ENCODE data around the gene KDM2B.
"Not testable (repeated sequence)": the region's sequence is repeated elsewhere in the genome, so short reads cannot be mapped to it uniquely, and the experiment has no call there.

KDM2B gene

DNA sequence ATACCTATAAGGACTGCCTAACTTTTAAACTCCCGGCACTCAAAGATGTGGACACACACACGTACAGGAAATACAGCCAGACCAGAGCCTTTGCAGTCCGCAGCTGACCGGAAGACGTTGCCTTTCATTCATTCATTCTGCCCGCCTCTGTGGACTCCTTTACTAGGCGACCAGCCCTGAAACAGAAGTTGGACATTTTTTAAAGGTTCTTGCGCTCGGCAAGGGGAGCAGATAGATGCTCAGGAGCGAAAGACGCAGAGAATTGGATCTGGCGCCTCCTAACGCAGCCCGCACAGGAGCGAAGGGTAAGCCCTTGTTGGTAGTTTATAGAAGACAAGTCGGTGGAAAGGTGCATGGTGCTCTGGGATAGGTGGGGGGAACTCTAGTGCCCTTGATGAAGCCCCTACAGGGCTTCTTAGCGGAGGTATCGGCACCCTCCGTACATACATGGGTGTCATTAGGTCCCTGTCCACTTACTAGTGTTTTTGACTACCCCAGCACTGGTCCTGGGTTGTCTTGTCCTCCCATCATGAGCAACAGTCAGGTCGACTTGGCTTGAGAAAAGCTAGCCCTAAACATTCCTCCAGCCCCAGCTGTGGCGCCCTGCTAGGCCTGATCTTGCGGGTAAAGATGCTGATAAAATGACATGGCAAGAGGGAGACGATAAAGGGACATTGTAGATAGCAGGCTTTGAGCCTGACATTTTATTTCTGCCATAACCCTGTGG, at the start of gene KDM2B:
TSS of gene KDM2B (minus strand) at position 65 of the 727 bp plus-strand sequence. CDS start 112 bp downstream, outside the sequence.
- peak; percentile 26 for DNase-seq (ENCODE audit: low spot score)

DNA sequence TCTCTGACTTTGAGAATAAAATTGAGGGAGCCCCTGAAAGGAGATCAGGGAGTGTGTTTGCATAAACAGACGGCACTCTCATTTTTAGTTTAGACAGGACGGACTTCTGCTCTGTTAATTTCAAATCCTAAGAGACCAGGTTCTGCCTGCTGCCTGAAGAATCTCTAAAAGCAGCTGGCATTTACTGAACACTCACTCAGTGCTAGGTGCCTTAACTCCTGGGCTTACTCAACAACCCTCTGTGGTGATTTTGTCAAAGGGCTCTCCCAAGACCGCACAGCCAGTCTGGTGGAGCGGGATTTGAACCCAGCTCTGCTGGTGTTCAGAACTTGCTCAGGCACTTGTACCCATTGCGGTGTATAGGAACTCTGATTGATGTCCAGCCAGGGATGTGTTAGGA, 47.7 kb upstream of the KDM2B start:
- DNase-seq (ENCODE audit: low spot score): no peak

DNA sequence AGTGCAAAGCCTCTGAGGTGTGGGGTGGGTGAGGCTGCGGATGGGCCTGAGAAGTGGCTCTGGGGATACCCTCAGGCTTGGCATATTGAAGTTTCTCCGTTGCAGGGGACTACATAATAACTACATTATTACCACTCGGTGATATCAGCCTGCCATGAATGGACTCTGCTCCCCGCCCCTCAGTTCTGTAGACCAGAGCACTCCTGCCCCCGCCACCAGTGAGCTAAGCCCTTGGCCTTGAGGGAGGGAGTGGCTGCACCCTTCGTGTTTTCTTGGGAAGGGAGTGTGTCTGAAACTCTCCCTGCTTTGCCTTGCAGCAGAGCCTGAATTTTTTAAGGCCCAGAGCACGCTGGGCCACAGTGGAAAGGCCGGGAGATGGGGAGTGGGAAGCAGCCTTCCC, 47.2 kb upstream of the KDM2B start:
- no peak for DNase-seq (ENCODE audit: low spot score)

DNA sequence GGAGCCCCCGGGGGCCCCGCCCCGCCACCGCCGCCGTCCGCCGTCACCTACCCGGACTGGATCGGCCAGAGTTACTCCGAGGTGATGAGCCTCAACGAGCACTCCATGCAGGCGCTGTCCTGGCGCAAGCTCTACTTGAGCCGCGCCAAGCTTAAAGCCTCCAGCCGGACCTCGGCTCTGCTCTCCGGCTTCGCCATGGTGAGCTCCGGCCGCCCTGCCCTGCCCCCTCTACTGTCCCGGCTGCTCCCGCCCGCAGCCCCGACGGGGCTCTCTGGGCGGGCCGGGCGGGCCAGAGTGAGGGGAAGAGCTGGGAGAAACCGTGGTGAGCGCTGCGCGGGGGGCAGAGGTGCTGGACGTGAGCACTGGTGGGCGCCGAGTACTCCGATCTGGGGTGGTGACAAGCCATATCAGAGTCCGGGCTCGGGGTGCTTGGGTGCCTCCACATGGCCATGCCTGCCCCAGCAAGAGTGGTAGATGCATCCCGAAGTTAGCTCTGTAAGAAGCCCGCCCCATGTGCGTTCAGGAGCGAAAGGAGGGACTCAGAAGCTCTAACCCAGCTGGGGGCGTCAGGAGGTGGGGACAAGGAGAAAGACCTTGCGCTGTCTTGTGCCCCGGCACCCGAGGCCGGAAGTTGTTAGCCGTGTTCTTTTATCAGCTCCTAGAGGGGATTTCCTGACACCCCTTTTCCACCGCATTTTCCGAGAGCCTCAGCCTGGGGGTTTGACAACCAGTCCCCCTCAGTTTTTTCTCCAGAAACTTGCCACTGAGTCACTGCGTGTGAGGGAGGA, 46.2 kb upstream of the KDM2B start:
- DNase-seq (ENCODE audit: low spot score): peak; percentile 71

DNA sequence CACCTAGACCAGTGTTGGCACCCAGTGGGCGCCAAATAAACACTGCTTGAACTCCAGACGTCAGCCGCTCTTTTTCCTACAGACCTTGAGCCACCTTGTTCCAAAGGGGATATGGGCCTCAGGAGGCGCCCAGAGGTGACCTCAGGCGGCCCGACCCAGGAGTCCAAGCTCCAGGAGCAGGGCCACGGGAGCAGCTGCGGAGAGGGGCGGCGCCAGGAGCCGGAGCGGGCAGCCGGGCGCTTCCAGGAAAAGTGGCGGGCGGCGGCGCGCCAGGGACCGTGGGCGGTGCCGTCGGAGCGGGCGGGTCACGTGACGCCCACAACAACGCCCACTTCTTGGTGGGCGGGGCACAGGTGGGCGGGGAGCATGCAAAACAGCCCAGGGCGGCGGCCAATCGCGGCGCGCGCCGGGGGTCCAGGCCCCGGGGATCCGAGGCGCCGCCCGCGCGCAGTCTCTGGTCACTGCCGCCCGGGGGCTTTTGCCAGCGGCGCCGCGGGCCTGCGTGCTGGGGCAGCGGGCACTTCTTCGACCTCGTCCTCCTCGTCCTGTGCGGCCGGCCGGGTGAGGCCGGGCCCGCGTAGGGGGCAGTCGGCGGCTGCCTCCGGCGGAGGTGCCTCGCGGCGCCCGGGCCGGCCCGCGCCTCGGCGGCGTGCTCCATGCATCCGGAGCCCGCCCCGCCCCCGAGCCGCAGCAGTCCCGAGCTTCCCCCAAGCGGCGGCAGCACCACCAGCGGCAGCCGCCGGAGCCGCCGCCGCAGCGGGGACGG, 45.4 kb upstream of the KDM2B start, which contains the start of gene ORAI1:
TSS of gene ORAI1 (plus strand) at position 444 of the 766 bp plus-strand sequence.
- DNase-seq (ENCODE audit: low spot score): peak; percentile 93

DNA sequence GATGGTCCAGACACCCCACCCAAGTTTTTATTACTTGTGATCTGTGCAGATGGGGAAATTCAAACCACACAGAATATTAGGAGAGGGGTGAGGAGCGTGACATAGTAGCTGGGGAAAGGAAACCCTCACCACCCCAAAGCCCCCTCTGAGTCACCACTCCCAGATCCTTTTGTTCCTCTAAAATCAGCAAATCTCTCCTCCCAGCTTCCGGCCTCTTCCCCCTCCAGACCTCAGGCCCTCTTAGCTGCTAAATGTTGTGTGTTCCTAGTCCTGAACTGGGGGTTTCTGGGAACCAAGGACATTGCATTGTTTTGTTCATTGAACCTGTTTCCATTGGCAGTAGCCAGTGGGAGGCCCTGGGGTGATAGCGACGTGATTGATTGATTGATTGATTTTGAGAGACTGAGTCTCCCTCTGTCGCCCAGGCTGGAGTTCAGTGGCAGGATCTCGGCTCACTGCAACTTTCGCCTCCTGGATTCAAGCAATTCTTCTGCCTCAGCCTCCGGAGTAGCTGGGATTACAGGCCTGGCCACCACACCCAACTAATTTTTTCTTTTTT, 39.6 kb upstream of the KDM2B start:
- no peak for DNase-seq (ENCODE audit: low spot score)

DNA sequence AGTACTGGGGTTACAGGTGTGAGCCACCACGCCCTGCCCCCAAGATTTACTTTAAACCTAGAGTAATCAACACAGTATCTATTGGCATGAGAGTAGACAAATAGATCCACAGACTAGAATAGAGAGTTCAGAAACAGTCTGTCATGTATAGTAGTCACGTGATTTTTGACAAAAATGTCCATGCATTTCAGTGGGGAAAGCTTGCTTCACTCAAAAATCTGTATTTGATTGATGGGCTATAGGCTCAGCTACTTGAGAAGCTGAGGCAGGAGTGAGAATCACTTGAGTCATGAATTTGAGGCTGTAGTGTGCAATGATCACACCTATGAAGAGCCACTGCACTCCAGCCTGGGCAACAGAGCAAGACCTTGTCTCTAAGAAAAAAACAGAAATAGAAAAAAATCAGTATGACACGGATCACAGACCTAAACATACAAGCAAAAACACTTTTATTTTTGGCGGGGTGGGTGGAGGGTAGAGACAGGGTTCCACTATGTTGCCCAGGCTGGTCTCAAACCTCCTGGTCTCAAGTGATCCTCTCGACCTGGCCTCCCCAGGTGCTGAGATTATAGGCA, 37.9 kb upstream of the KDM2B start:
- no peak for DNase-seq (ENCODE audit: low spot score)

DNA sequence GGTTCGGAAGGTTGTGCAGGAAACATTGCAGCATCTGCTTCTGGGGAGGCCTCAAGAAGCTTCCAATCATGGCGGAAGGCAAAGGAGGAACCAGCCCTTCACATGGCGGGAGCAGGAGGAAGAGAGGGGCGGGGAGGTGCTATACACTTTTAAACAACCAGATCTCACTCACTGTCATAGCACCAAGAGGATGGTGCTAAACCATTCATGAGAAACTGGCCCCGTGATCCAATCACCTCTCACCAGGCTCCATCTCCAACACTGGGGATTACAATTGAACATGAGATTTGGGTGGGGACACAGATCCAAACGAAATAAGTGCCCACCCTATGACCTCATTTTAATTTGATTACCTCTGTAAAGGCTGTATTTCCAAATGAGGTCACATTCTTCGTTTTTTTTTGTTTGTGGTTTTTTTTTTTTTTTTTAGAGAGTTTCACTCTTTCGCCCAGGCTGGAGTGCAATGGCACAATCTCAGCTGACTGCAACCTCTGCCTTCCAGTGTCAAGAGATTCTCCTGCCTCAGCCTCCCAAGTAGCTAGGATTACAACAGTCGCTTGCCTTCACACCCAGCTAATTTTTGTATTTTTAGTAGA, 34.1 kb upstream of the KDM2B start:
- DNase-seq (ENCODE audit: low spot score): no peak

DNA sequence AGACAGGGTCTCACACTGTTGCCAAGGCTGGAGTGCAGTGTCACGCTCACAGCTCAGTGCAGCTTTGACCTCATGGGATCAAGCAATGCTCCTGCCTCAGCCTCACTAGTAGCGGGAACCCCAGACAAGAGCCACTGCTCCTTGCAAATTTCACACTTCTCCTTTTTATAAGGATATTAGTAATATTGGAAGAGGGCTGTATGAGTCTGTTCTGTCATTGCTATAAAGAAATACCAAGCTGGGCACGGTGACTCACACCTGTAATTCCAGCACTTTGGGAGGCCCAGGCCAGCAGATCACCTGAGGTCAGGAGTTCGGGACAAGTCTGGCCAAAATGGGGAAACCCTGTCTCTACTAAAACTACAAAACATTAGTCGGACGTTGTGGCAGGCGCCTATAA, 32.6 kb upstream of the KDM2B start:
- DNase-seq (ENCODE audit: low spot score): no peak

DNA sequence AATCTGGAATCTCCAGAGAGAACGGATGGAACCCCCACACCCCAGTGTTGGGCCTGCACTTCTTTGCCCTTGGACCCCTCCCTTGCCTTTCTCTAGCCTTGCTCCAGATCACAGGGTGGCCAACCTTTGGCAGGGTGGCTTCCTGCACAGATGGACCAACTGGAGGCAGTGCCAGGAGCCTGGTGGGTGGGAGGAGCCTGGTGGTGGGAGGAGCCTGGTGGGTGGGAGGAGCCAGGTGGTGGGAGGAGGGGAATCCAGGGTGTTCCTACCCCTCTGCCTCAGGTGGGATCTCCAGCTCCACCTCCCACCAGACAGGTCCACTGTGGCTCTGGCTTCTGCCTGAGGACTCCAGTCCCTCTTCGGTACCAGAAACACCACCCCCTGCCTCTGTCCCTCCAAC, 30.5 kb upstream of the KDM2B start:
- DNase-seq (ENCODE audit: low spot score): no peak

DNA sequence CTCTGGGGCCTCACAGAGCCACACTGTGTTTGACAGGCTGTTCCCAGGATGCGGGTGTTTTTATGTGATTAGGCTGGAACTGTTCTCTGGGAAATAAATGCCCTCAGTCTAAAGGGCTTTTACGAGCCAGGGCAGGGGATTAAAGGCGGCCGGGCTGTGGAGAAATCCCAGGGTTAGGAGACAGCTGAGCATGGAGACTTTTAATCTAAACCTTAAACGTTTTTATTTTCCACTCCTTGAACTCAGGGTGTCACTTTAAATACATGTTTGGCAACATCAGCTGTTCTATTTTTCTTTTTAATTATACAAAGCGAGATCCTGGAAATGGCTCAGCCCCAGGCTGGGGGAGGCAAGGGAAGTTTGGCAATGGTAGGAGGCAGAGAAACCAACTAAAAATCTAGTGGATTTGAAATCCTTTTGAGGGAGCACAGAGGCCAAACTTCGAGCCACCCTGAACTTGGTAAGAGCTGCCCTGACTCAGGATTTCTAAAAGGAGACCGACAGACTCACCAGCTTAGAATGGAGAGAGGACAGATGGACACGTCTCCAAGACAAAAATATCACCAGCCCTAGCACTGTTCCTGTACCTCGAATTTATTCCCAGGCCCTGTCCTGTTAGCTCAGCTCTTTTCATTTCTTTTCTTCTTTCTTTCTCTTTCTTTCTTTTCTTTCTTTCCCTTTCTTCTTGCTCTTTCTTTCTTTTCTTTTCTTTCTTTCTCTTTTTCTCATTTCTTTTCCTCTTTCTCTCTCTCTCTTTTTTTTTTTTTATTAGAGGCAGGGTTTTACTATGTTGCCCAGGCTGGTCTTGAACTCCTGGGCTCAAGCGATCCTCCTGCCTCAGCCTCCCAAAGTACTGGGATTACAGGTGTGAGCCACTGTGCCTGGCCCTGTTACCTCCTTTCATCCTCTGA, 29.7 kb upstream of the KDM2B start:
- DNase-seq (ENCODE audit: low spot score): no peak

DNA sequence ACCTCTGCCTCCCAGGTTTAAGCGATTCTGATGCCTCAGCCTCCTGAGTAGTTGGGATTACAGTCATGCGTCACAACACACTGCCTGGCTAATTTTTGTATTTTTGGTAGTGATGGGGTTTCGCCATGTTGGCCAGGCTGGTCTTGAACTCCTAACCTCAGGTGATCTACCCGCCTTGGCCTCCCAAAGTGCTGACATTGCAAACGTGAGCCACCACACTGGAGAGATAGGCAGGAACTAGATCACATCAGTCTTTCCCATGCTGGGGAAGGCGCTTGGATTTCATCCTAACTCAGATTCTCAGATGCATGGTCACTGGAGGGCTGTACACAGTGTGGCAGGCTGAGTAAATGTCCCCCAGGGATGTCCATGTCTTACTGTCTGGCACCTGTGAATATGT, 27.5 kb upstream of the KDM2B start:
- DNase-seq (ENCODE audit: low spot score): no peak

DNA sequence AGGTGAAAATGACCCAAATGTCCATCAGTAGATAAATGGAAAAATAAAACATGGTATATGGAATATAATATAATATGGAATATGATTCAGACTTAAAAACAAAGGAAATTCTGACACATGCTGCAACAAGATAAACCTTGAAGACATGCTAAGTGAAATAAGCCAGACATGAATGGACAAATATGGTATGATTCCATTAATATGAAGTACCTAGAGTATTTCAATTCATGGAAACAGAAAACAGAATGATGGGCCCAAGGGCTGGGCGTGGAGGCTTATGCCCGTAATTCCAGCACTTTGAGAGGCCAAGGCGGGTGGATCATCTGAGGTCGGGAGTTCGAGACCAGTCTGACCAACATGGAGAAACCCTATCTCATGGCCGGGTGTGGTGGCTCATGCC, 22.8 kb upstream of the KDM2B start:
- DNase-seq (ENCODE audit: low spot score): no peak

DNA sequence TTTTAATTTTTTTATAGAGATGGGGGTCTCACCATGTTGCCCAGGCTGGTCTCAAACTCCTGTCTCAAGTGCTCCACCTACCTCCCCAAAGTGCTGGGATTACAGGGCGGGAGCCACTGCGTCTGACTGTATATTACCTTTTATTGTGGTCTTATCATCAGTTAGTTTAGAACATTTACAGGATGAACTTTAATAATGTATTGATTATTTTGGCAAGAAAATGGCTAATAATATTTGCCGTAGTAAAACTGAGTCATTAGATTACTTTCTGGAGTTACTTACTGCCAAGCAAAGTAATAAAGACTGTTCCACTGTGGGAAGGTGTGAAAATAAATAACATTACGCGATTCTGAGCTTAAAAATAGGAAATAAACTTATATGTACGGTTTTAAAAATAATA, 21.9 kb upstream of the KDM2B start:
- no peak for DNase-seq (ENCODE audit: low spot score)

DNA sequence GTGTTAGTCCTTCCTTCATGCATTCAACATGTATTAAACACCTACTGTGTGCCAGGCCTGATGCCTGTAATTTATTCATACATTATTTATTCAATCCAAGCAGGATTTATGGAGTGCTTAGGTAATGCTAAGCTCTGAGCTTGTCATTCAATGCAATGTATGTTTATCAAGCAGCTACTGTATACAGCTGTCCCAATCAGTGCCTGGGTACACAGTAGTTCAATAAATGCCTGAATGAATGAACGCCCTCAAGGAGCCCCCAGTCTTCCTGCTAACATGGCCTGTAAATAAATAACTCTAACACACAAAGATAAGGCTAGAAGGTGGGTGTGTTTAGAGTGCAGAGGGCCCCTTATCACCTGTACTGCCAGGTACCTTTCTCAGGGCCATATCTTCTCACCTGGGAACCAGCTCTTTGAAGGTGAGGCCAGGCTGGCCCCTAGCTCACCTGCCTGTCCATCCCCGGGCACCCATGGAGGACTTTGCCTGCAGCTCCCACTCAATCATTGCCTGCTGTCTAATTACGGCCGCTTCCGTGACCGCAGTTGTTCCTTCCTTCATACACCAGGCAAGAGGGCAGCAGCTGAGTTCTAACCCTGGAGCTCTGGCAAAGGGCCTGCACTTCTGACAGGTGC, 20.0 kb upstream of the KDM2B start:
- no peak for DNase-seq (ENCODE audit: low spot score)

DNA sequence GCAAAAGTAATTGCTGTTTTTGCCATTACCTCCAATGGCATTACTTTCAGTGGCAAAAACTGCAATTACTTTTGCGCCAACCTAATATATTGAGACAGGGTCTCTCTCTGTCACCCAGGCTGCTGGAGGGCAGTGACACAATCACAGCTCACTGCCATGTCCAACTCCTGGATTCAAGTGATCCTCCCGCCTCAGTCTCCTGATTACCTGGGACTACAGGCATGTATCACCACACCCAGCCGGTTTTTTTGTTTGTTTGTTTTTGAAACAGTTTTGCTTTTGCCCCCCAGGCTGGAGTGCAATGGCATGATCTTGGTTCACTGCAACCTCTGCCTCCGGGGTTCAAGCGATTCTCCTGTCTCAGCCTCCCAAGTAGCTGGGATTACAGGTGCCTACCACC, 15.7 kb upstream of the KDM2B start:
- DNase-seq (ENCODE audit: low spot score): no peak

DNA sequence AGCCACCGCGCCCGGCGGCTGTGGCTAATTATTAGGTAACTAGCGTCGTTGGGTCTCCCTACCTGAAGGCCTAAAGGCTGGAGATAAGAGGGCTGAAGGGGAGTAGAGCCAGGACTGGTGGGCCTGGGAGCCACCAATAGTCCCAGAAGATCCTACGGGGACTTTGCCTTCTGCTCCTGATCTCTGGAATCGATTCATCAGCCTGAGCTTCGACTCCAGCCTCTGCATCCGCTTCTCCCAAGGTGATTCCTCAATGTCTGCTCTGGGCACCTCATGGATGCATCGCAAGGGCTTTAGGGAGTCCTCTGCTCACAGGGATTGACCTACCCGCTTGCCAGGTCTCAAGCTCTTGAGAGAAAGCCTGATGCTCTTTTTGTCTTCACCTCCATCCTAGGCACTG, 14.7 kb upstream of the KDM2B start:
- DNase-seq (ENCODE audit: low spot score): no peak

DNA sequence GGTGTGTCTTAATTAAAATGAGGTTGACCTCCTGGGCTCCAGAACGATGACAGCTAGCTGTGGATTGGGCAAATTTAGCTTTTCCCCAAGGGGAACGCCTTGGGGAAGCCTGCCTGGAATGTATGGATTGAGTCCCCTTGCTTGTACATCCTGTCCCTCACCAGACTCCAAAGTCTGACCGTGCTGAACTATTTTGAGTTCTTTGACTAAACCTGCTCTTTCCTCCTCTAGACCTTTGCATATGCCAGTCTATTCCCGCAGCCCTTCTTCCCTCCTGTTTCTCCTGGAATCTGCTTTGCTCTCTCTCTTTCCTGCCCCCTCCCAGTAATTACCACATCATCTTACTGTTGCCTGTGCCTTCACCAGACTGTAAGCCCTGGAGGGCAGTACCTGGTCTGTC, 11.5 kb upstream of the KDM2B start:
- DNase-seq (ENCODE audit: low spot score): no peak

DNA sequence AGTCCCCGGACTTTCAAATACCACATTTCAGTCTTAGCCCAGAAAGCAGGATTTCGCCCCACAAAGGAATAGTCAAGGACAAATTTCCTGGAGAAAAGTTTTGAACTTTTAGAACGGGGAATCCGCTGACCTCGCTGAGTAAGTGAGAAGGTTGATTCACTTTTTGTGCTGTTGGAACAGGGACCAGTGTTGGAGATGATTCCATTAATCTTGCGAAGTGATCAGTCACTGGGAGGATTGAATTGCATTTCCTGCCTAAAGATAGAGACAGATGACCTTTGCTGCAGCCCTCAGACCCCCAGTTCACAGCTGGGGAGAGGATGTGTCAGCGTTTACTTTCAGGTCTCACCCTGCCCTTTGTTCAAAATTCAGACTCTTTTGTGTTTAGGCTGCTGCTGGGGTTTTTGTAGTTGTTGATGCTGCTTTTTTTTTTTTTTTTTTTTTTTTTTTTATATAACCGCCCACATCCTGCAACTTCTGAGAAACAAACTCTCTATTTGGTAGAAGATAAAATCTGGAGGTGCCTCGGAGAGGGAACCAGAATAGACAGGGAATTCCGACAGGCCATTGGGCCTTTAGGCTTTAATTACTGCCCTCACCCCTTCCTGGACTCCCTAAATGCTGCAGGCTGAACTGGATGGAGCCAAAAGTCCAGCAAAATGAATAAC, 9.8 kb upstream of the KDM2B start:
- DNase-seq (ENCODE audit: low spot score): peak; percentile 83

DNA sequence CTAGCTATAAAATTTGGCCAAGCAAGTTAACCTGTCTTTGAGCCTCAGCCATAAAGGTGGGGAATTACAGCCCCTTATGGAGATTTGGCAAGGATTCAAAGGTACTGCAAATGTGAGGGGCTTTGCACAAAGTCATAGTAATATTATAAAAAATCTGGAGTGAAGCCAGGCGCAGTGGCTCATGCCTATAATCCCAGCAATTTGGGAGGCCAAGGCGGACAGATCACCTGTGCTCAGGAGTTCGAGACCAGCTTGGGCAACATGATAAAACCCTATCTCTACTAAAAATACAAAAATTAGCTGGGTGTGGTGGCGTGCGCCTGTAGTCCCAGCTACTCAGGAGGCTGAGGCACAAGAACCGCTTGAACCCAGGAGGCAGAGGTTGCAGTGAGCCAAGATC, 4.1 kb upstream of the KDM2B start:
- not testable (repeated sequence) for DNase-seq (ENCODE audit: low spot score)
